BE2C (cell line): ENCODE data around the gene COL4A2.

ENCODE experiments used
- DNase-seq: peaks from one replicate; pipeline ENCODE4 v3.0.0-alpha.2; 2020
- H3K27me3 ChIP-seq: fragments of 250-450 bp; sonication (Bioruptor Pico); 2 replicates; pipeline ENCODE4 v1.5.1; 2020; ENCODE audit warnings: mild to moderate bottlenecking
- H3K36me3 ChIP-seq: fragments of 250-450 bp; sonication (Bioruptor Pico); 2 replicates; pipeline ENCODE4 v1.5.1; 2020; ENCODE audit warnings: mild to moderate bottlenecking
- H3K4me1 ChIP-seq: fragments of 250-450 bp; sonication (Bioruptor Pico); 2 replicates; pipeline ENCODE4 v1.5.1; 2020
- H3K4me3 ChIP-seq: 2 replicates; pipeline ENCODE4 v1.5.1; 2011; ENCODE audit warnings: low read depth, low read length
- H3K9me3 ChIP-seq: fragments of 250-450 bp; sonication (Bioruptor Pico); 2 replicates; pipeline ENCODE4 v1.5.1; 2020
- TF ChIP-seq, protein P1 (sequence below): IDR thresholded peaks from 2 replicates; pipeline ENCODE4 v1.5.1; 2012; ENCODE audit warnings: mild to moderate bottlenecking, low read depth, low read length

The COL4A2 gene

DNA sequence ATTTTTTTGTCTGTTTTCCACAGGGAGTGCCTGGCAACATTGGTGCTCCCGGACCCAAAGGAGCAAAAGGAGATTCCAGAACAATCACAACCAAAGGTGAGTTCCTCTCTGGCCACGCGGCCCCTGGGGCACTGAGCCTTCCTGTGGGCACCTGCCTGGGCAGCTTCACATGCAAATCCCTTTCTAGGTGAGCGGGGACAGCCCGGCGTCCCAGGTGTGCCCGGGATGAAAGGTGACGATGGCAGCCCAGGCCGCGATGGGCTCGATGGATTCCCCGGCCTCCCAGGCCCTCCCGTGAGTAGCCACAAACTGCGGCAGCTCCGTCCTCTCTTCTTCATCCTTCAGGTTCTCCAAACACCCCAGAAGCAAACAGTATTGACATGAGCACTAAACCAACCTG is 155.0 kb downstream of the COL4A2 start:
- DNase-seq = no peak
- Histone ChIP-seq H3K4me1 (no peaks in the 10 kb centered on the region), H3K4me3 (no peak overlapping the region), H3K27me3 (no peaks in the 10 kb centered on the region), H3K9me3 (no peaks in the 10 kb centered on the region), H3K36me3 (no peaks in the 10 kb centered on the region)
- TF ChIP-seq, protein P1, sequence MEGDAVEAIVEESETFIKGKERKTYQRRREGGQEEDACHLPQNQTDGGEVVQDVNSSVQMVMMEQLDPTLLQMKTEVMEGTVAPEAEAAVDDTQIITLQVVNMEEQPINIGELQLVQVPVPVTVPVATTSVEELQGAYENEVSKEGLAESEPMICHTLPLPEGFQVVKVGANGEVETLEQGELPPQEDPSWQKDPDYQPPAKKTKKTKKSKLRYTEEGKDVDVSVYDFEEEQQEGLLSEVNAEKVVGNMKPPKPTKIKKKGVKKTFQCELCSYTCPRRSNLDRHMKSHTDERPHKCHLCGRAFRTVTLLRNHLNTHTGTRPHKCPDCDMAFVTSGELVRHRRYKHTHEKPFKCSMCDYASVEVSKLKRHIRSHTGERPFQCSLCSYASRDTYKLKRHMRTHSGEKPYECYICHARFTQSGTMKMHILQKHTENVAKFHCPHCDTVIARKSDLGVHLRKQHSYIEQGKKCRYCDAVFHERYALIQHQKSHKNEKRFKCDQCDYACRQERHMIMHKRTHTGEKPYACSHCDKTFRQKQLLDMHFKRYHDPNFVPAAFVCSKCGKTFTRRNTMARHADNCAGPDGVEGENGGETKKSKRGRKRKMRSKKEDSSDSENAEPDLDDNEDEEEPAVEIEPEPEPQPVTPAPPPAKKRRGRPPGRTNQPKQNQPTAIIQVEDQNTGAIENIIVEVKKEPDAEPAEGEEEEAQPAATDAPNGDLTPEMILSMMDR = no peak

DNA sequence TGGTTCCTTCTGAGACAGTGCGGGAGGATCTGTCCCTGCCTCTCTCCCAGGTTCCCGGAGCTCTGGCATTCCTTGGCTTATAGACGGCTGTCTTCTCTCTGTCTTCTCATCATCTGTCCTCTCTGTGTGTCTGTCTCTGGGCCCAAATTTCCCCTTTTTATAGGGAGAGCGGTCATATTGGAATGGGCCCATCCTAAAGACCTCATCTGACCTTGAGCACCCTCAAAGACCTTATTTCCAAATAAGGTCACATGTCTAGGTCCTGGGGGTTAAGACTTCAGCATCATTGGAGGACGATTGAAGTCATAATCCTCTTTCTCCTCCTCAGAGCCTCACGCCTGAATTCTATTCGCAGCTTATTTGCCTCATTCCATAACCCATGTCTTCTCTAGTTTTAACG is 156.1 kb downstream of the COL4A2 start:
- no peak for DNase-seq
- Histone ChIP-seq H3K27me3 (no peaks in the 10 kb centered on the region), H3K9me3 (no peaks in the 10 kb centered on the region), H3K4me1 (no peaks in the 10 kb centered on the region), H3K4me3 (no peak overlapping the region), H3K36me3 (no peaks in the 10 kb centered on the region)
- TF ChIP-seq, protein P1 = no peak

DNA sequence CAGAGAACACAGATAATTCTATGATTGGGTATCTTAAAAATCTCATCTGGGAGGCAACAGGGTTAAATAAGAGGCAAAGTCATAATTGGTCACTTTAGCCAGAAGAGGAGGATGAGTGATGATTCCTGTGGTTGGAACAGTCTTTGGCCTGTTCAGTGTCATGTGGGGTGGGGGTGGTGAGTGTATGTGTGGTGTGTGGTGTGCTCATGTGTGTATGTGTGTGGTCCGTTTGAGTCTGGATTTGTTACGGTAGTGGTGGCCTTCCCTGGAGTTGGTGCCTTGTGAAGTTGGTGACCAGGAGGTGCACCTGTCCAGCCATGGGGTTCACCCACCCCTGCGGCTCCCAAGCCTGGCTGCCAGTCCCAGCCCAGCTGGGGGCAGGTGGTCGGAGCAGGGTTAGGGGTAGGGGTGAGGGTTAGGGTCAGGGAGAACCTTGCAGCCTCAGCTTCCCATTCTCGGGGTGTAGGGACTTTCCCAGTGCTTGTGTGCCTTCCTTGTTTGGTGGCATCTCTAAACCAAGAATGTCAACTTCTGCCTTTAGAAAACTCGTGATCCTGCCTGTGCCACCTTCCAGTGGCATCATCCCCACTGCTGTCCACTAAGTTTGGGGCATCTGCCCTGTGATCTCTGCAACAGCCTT is 156.9 kb downstream of the COL4A2 start:
- no peak overlapping the region for H3K4me3 ChIP-seq
- no peaks in the 10 kb centered on the region for H3K9me3 ChIP-seq
- H3K27me3 ChIP-seq = no peaks in the 10 kb centered on the region

DNA sequence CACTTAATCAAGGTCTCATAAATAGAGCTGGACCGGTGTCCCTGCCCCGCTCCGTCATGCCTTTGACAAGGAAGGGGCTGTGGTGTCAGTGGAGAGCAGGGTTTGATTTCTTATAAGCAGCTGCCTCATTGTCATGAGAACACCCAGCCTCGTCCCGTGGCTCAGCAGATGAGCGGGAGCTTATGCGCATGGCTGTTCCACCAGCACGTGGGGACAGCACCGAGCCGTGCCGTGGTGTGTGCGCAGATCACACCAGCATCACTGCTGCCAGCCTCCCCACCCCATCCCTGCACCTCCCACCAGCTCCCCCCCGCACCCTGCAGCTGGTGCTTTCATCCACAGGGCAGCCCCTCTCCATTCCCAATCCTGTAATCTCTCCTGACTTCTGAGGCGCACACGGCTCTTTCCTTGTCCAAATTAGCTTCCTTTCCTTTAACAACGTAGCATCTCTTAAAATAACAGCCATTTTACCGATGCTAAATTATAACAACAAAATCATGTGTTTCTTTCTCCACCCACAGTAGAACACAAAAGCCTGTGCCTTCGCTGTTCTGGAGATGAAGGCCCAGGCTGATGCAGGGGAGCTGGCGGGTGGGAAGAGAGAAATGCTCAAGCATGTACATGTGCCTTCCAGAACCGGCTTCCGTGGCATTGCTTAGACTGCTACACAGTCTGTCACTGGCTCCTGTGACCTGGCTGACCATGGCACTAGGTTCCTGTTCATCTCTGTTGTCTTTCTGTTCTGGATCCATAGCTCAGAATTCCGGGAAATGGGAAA is 157.7 kb downstream of the COL4A2 start:
- H3K4me1 ChIP-seq = no peaks in the 10 kb centered on the region
- H3K4me3 ChIP-seq = no peak overlapping the region
- TF ChIP-seq, protein P1 = no peak

More for the DNA sequence above, 156.9 kb downstream of the COL4A2 start:
- H3K4me1 ChIP-seq = no peaks in the 10 kb centered on the region
- no peak for DNase-seq
- TF ChIP-seq, protein P1 = no peak
- no peaks in the 10 kb centered on the region for H3K36me3 ChIP-seq

DNA sequence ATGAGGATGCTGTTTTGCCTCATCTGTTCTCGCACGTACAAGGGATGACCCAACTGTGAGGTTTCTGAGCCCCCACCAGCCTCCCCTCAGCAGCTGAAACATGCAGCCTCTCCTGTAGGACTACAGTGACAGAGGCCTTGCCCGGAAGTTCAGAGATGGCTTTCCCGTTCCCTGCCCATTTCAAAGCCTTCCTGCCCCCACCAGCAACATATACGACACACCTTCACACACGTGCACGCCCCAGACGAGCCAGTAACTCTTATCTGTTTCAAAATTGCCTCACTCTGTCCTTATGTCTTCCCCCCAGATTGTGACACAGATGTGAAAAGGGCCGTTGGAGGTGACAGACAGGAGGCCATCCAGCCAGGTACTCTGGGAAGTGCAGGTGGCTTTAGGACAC is 158.6 kb downstream of the COL4A2 start:
- Histone ChIP-seq H3K4me1 (no peaks in the 10 kb centered on the region), H3K27me3 (no peaks in the 10 kb centered on the region), H3K9me3 (no peaks in the 10 kb centered on the region), H3K4me3 (no peak overlapping the region), H3K36me3 (no peaks in the 10 kb centered on the region)
- DNase-seq = no peak
- TF ChIP-seq, protein P1 = no peak

More for the DNA sequence above, 157.7 kb downstream of the COL4A2 start:
- no peak for DNase-seq
- H3K9me3 ChIP-seq = no peaks in the 10 kb centered on the region
- H3K36me3 ChIP-seq = no peaks in the 10 kb centered on the region
- H3K27me3 ChIP-seq = no peaks in the 10 kb centered on the region
